ENCODE results near the gene GPR107.
A peak's percentile ranks its signal among the peaks of the same experiment; 100 is the strongest.

The GPR107 gene

GRCh38 chr9:130054325-130054786 lies 650 bp downstream of the GPR107 start:
- no peak for DNase-seq (ENCODE audit: low spot score)

- no peak for DNase-seq (ENCODE audit: low spot score)
Observed at GRCh38 chr9:130054820-130055219, 1.1 kb downstream of the GPR107 start.

GRCh38 chr9:130058154-130058553 lies 4.4 kb downstream of the GPR107 start:
- no peak for DNase-seq (ENCODE audit: low spot score)

GRCh38 chr9:130058887-130059286 lies 5.2 kb downstream of the GPR107 start:
- DNase-seq (ENCODE audit: low spot score) = no peak

GRCh38 chr9:130060296-130060695 lies 6.6 kb downstream of the GPR107 start:
- no peak for DNase-seq (ENCODE audit: low spot score)

- no peak for DNase-seq (ENCODE audit: low spot score)
Observed at GRCh38 chr9:130062750-130063149, 9.0 kb downstream of the GPR107 start.

- DNase-seq (ENCODE audit: low spot score) = no peak
Observed at GRCh38 chr9:130064621-130065020, 10.9 kb downstream of the GPR107 start.

GRCh38 chr9:130069048-130069447 lies 15.3 kb downstream of the GPR107 start:
- DNase-seq (ENCODE audit: low spot score) = no peak

GRCh38 chr9:130072515-130073235 lies 19.0 kb downstream of the GPR107 start:
- DNase-seq (ENCODE audit: low spot score) = no peak

- no peak for DNase-seq (ENCODE audit: low spot score)
Observed at GRCh38 chr9:130073373-130073772, 19.7 kb downstream of the GPR107 start.

GRCh38 chr9:130078547-130078946 lies 24.8 kb downstream of the GPR107 start:
- DNase-seq (ENCODE audit: low spot score) = no peak

GRCh38 chr9:130084337-130084736 lies 30.6 kb downstream of the GPR107 start:
- no peak for DNase-seq (ENCODE audit: low spot score)

GRCh38 chr9:130088051-130088450 lies 34.3 kb downstream of the GPR107 start:
- no peak for DNase-seq (ENCODE audit: low spot score)

GRCh38 chr9:130089141-130089540 lies 35.4 kb downstream of the GPR107 start:
- DNase-seq (ENCODE audit: low spot score) = no peak

GRCh38 chr9:130090915-130091314 lies 37.2 kb downstream of the GPR107 start:
- DNase-seq (ENCODE audit: low spot score) = no peak

GRCh38 chr9:130092910-130093309 lies 39.2 kb downstream of the GPR107 start:
- DNase-seq (ENCODE audit: low spot score) = no peak

- no peak for DNase-seq (ENCODE audit: low spot score)
Observed at GRCh38 chr9:130095872-130096271, 42.2 kb downstream of the GPR107 start.

GRCh38 chr9:130100681-130101080 lies 47.0 kb downstream of the GPR107 start:
- no peak for DNase-seq (ENCODE audit: low spot score)

- no peak for DNase-seq (ENCODE audit: low spot score)
Observed at GRCh38 chr9:130101915-130102314, 48.2 kb downstream of the GPR107 start.

GRCh38 chr9:130104491-130105193 lies 50.9 kb downstream of the GPR107 start:
- no peak for DNase-seq (ENCODE audit: low spot score)

GRCh38 chr9:130106860-130107233 lies 53.1 kb downstream of the GPR107 start:
- no peak for DNase-seq (ENCODE audit: low spot score)

- peak; percentile 86 for DNase-seq (ENCODE audit: low spot score)
Observed at GRCh38 chr9:130107234-130107861, 53.6 kb downstream of the GPR107 start.

- no peak for DNase-seq (ENCODE audit: low spot score)
Observed at GRCh38 chr9:130107955-130108354, 54.2 kb downstream of the GPR107 start.

All from CD4-positive, alpha-beta T cell treated with Interleukin-2 at 100 ng/mL for 4 hours (primary cell).